Calu3 (cell line): ENCODE data around the gene DOCK3. TPM values are rescaled to one million over a fixed set of nuclear protein-coding genes. Genes with fewer than 3 reads are reported as not detected.

ENCODE experiments used
- BruUV-seq: library from RNA; stranded (reverse); fragments of 400-500 nt; replicated peaks from 2 replicates; lab custom pipeline; 2021; lab: Mats Ljungman, UMichigan
- CTCF ChIA-PET: fragments of 300-600 bp; sonication (Branson Sonifier 250); formaldehyde crosslinking; loops from one replicate; lab custom pipeline; 2022; ENCODE audit warnings: antibody characterized with exemption; lab: Charles Lee
- DNase-seq: peaks from one replicate; pipeline ENCODE4 v3.0.0; 2022
- H3K27ac Mint-ChIP-seq: one replicate; pipeline ENCODE4 v1.8.0; 2022; ENCODE audit warnings: mixed read lengths; ENCODE audit not compliant: unreplicated experiment
- H3K27me3 Mint-ChIP-seq: one replicate; pipeline ENCODE4 v1.8.0; 2022; ENCODE audit warnings: mixed read lengths; ENCODE audit not compliant: unreplicated experiment
- H3K36me3 Mint-ChIP-seq: one replicate; pipeline ENCODE4 v1.8.0; 2022; ENCODE audit warnings: mild to moderate bottlenecking, moderate library complexity, mixed read lengths; ENCODE audit not compliant: insufficient read depth, unreplicated experiment
- H3K4me1 Mint-ChIP-seq: one replicate; pipeline ENCODE4 v1.8.0; 2022; ENCODE audit warnings: mild to moderate bottlenecking, low read depth, mixed read lengths; ENCODE audit not compliant: unreplicated experiment
- H3K4me3 Mint-ChIP-seq: one replicate; pipeline ENCODE4 v1.8.0; 2022; ENCODE audit warnings: mild to moderate bottlenecking, low read depth, moderate library complexity, mixed read lengths; ENCODE audit not compliant: unreplicated experiment
- H3K9me3 Mint-ChIP-seq: one replicate; pipeline ENCODE4 v1.8.0; 2022; ENCODE audit warnings: low read depth, mixed read lengths; ENCODE audit not compliant: unreplicated experiment
- CTCF ChIP-seq: fragments of 200-600 bp; IDR thresholded peaks from one replicate; pipeline ENCODE4 v1.8.0; 2022; ENCODE audit warnings: antibody characterized with exemption; ENCODE audit not compliant: unreplicated experiment
- intact Hi-C: fragments of 100-400 bp; cut with micrococcal nuclease; formaldehyde crosslinking; loops from one replicate; pipeline ENCODE4 v1.10.0; 2022; ENCODE audit not compliant: unreplicated experiment
- total RNA-seq: library from RNA; stranded (reverse); gene quantifications from 2 replicates; pipeline ENCODE4 v1.2.3, GENCODE V29; 2022

DOCK3 gene
- total RNA-seq, 1 experiment from 2014 or later, result 0.19 TPM

DNA sequence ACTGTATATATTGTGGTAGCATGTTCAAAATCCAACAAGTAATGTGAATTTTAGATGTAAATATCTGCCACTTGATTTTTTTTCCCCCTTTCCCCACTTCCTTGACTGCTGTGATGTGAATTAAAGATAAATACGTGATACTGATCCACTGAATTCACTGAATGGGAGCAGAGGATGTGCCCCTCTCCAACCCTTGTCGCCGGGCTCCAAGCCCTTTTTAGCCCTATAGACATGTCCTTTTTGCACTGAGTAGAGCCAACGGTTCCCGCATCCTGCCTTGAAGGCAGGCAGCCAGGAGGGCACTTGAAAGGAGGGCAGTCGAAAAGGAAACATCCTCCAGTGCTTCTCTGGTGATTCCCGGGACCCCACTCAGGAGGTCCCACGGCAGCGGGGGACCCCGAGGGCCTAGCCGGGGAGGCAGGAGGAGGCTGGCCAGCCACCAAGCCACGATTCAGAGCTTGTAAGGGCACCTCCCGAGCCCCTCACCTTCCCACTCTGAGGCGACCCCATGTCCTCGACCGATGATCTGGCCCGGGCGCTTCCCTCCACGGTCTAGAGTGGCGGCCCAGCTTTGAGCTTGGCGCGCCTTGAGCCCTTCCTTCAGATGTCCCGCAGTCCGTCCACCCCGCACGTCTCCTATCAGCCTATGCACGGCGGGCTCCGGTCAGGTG is 709.5 kb downstream of the DOCK3 start:
- Mint-ChIP-seq H3K4me1 (peaks cover 27% of the 10 kb centered on the region), H3K9me3 (no peaks in the 10 kb centered on the region), H3K4me3 (peak overlapping the region; percentile 93), H3K27ac (peak overlapping the region; percentile 99), H3K36me3 (peaks cover 54% of the 10 kb centered on the region), H3K27me3 (peaks cover 5% of the 10 kb centered on the region)
- DNase-seq, result peak; percentile 40
- TSS peak; percentile 83 for BruUV-seq
- no peak for TF ChIP-seq CTCF
- CTCF ChIA-PET, result interaction anchor here (1.1 kb wide), 1 partner anchor 283 kb away, joined by 8 read pairs; no protein-coding TSS in a partner anchor
- intact Hi-C loops, result no loop called here

DNA sequence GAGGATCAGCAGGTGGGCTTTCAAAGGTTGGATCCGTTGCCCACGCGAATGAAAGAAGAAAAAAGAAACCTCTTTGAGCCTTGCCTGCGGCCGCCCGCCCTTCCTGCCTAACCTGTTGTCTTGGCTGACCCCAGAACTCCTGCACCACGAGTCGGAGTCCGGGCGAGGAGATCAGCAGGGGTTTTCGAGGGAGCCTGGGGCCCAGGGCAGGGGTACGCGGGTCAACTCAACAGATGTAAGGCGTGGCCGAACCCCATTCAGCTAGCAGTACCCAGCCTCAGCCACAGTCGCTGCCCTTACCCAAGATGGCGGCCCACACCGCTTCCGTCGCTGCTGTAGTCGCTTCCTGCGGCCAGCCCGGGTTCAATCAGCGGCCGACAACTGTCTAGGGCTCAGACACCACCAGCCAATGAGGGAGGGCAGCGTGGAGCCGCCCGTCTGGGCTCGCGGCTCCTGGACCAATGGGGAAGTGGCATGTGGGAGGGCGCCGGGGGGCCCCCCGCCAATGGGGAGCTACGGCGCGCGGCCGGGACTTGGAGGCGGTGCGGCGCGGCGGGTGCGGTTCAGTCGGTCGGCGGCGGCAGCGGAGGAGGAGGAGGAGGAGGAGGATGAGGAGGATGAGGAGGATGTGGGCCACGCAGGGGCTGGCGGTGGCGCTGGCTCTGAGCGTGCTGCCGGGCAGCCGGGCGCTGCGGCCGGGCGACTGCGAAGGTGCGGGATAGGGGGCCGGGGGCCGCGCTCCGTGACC is 710.2 kb downstream of the DOCK3 start, which contains the start of gene MANF:
MANF (plus strand) TSS at position 566 of the 748 bp plus-strand sequence; CDS start at position 618, 52 bp downstream.
- no TSS peak for BruUV-seq
- peak; percentile 97 for DNase-seq
- no peak for TF ChIP-seq CTCF
- intact Hi-C loops, result loop anchor here (5.0 kb wide), 1 partner anchor 768 kb away; the partner anchor contains the start of gene MAPKAPK3
- peaks cover 61% of the 10 kb centered on the region for H3K36me3 Mint-ChIP-seq
- H3K27me3 Mint-ChIP-seq, result no peaks in the 10 kb centered on the region
- CTCF ChIA-PET, result interaction anchor here (0.6 to 1.1 kb wide), 3 partner anchors 8 to 284 kb away, joined by 3 to 8 read pairs (median 3); no protein-coding TSS in a partner anchor
- H3K4me1 Mint-ChIP-seq, result peaks cover 32% of the 10 kb centered on the region
- no peaks in the 10 kb centered on the region for H3K9me3 Mint-ChIP-seq
- peak within 1 kb of the TSS; percentile 93 for H3K4me3 Mint-ChIP-seq
- peak within 1 kb of the TSS; percentile 99 for H3K27ac Mint-ChIP-seq

DNA sequence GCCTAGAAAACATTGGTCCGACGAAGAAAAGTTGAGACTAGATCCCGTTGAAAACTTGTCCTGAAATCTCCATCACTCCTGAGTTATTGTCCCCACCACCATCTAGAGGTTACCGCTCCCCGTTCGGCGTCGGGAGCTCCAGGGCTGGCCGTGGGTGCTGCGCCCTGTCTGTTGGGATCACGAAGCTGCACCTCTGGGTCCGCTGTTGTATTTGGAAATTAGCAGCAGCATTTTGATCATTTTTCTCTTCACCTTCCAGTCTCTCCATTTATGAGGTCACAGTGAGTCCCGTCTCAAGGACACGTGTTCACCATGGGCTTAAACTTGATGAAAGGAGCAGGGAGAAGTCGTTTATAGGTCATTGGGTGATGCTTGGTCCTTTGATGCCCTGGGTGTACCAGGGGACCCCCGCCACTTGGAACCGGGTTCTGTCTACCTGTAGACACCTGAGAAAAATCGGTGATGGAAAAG is 710.9 kb downstream of the DOCK3 start:
- Mint-ChIP-seq H3K4me3 (peak overlapping the region; percentile 93), H3K4me1 (peaks cover 32% of the 10 kb centered on the region), H3K36me3 (peaks cover 68% of the 10 kb centered on the region), H3K27me3 (no peaks in the 10 kb centered on the region), H3K27ac (peak overlapping the region; percentile 99), H3K9me3 (no peaks in the 10 kb centered on the region)
- DNase-seq, result no peak
- TF ChIP-seq CTCF, result no peak
- intact Hi-C loops, result loop anchor here (5.0 kb wide), 1 partner anchor 768 kb away; the partner anchor contains the start of gene MAPKAPK3
- CTCF ChIA-PET, result interaction anchor here (0.6 to 1.1 kb wide), 3 partner anchors 8 to 285 kb away, joined by 3 to 8 read pairs (median 3); no protein-coding TSS in a partner anchor
- BruUV-seq, result no TSS peak

GRCh38 chr3:51386159-51386851 is 711.6 kb downstream of the DOCK3 start:
- Mint-ChIP-seq H3K4me3 (peak overlapping the region; percentile 93), H3K36me3 (peaks cover 74% of the 10 kb centered on the region), H3K27me3 (no peaks in the 10 kb centered on the region), H3K9me3 (no peaks in the 10 kb centered on the region), H3K27ac (peak overlapping the region; percentile 99), H3K4me1 (peaks cover 32% of the 10 kb centered on the region)
- intact Hi-C loops, result loop anchor here (5.0 kb wide), 1 partner anchor 769 kb away; the partner anchor contains the start of gene MAPKAPK3
- BruUV-seq, result TSS peak; percentile 69
- TF ChIP-seq CTCF, result no peak
- CTCF ChIA-PET, result no interaction called here
- DNase-seq, result no peak
